ENCODE data around the gene RIOK3. TPM values are rescaled to one million over a fixed set of nuclear protein-coding genes. Genes with fewer than 3 reads are reported as not detected.
A peak's percentile ranks its signal among the peaks of the same experiment; 100 is the strongest.

RIOK3 gene
- total and polyA plus RNA-seq, 10 of the 15 experiments (the other 5 are each of a cell fraction or from before 2014, with no cell fraction given), result 18.0 to 87.5 (median 53.8) TPM

DNA sequence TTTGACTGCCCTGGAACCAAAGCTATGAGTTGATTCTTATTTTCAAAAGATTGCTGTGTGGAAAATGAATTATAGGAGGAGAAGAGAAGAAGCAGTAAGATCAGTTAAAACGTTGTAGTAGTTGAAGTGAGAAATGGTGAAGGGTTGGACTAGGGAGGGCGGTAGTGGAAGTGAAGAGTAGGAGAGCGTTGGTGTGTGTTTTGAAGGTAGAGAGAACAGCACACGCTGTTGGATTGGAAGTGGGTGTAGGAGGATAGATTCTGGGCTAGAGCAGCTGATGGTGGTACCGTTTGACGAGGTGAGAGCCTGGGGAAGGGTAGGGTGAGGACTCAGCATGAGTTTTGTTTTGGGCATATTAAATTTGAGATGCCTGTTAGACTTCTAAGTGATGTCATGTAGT lies 18.4 kb downstream of the RIOK3 start (continued):
- TF ChIP-seq, protein P1, sequence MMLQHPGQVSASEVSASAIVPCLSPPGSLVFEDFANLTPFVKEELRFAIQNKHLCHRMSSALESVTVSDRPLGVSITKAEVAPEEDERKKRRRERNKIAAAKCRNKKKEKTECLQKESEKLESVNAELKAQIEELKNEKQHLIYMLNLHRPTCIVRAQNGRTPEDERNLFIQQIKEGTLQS (IDR thresholded peaks at IDR 0.05; ENCODE audit: borderline replicate concordance, extremely low read depth, low read depth, low read length), result no peak
- TF ChIP-seq POU2F2 (IDR thresholded peaks at IDR 0.05; ENCODE audit: borderline replicate concordance, low read depth, low read length), result no peak

DNA sequence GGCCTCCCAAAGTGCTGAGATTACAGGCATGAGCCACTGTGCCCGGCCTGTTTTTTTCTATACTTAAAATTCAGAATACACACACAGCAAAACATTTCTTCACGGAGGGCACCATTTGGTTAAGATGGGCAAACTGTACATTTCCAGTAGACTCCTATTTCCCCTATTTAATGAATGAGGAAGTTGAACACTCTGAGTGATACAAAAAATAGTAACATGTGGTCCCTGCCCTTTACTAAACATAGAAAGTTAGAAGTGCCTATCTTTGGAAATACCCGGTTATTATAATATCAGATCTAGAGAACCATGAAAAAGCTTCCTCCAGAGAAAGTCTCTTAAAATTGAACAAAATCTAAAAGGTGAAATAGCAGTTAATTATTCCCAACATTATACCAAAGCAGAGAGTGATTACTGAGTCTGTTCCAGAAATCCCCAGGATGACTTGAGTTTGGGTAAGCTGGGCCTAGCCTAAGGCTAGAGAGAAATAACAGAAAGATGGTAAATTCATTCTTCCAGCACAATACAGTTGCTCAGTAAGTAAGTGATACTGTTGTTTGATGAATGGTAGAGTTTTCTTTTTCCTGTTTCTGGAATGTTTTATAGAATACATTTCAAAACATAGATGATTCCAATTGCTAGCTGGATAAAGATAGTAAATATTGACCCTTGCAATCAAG lies 26.9 kb downstream of the RIOK3 start:
- in situ Hi-C loops (cut with MboI), result no loop called here
- ATAC-seq (peak; percentile 90), DNase-seq (ENCODE audit: low read depth, low spot score) (no peak), FAIRE-seq (peak; percentile 76)
- no TSS peak for BruUV-seq (replicated peaks)
- POLR2A ChIA-PET, result interaction anchor here (0.7 to 3.8 kb wide), 12 partner anchors 8 to 346 kb away, joined by 3 to 17 read pairs (median 4); partner anchors contain the start of gene RIOK3
- Histone ChIP-seq H2AFZ (ENCODE audit: control insufficient read depth, low read depth, low read length) (no peak overlapping the region; the same call in 1 of the 2 replicates), H3K36me3 (ENCODE audit: control insufficient read depth in 2 of 2, insufficient read depth in 2 of 2, low read length in 1 of 2) (peaks cover 8 to 20% of the 10 kb centered on the region in 2 experiments), H3K4me2 (ENCODE audit: control insufficient read depth, insufficient read depth) (peak overlapping the region; percentile 53), H3K9me3 (replicated peaks; ENCODE audit: control insufficient read depth, insufficient read depth, low read length) (no peaks in the 10 kb centered on the region), H4K20me1 (ENCODE audit: control insufficient read depth, insufficient read depth) (no peaks in the 10 kb centered on the region), H3K4me3 (peak overlapping the region; percentile 29; the same call in 1 of the 2 replicates), H3K9ac (ENCODE audit: control insufficient read depth, insufficient read depth, low read length) (no peak overlapping the region; the same call in none of the 2 replicates), H3K79me2 (ENCODE audit: control insufficient read depth, insufficient read depth, low read length) (no peaks in the 10 kb centered on the region), H3K4me1 (ENCODE audit: control insufficient read depth, insufficient read depth, low read length) (peaks cover 19% of the 10 kb centered on the region), H3K27ac (ENCODE audit: control insufficient read depth, insufficient read depth) (peak overlapping the region; percentile 73), H3K27me3 (replicated peaks in 1 of 2; ENCODE audit: control insufficient read depth in 2 of 2, insufficient read depth in 2 of 2, low read length in 1 of 2) (no peaks in the 10 kb centered on the region)
- CTCF ChIA-PET, result interaction anchor here (0.7 to 3.6 kb wide), 14 partner anchors 8 to 348 kb away, joined by 3 to 34 read pairs (median 4); partner anchors contain the start of gene RIOK3
- SMC1A ChIA-PET (ENCODE audit: uncharacterized antibody, unreplicated experiment), result interaction anchor here (0.6 to 3.7 kb wide), 21 partner anchors 8 to 502 kb away, joined by 3 to 26 read pairs (median 5); partner anchors contain the start of gene RIOK3
- 0% methylated on average over 3 of the region's 3 CpGs for WGBS (ENCODE audit: insufficient coverage, insufficient replicate concordance, low lambda C conversion rate, missing lambda C conversion rate)
- RAD21 ChIA-PET (ENCODE audit: unreplicated experiment), result interaction anchor here (0.9 to 2.6 kb wide), 8 partner anchors 8 to 68 kb away, joined by 3 to 16 read pairs (median 5); partner anchors contain the start of genes RIOK3 and RMC1
- intact Hi-C loops (cut with micrococcal nuclease; ENCODE audit: unreplicated experiment), result no loop called here
- TF ChIP-seq, protein P2, sequence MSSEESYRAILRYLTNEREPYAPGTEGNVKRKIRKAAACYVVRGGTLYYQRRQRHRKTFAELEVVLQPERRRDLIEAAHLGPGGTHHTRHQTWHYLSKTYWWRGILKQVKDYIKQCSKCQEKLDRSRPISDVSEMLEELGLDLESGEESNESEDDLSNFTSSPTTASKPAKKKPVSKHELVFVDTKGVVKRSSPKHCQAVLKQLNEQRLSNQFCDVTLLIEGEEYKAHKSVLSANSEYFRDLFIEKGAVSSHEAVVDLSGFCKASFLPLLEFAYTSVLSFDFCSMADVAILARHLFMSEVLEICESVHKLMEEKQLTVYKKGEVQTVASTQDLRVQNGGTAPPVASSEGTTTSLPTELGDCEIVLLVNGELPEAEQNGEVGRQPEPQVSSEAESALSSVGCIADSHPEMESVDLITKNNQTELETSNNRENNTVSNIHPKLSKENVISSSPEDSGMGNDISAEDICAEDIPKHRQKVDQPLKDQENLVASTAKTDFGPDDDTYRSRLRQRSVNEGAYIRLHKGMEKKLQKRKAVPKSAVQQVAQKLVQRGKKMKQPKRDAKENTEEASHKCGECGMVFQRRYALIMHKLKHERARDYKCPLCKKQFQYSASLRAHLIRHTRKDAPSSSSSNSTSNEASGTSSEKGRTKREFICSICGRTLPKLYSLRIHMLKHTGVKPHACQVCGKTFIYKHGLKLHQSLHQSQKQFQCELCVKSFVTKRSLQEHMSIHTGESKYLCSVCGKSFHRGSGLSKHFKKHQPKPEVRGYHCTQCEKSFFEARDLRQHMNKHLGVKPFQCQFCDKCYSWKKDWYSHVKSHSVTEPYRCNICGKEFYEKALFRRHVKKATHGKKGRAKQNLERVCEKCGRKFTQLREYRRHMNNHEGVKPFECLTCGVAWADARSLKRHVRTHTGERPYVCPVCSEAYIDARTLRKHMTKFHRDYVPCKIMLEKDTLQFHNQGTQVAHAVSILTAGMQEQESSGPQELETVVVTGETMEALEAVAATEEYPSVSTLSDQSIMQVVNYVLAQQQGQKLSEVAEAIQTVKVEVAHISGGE (CRISPR knock-in tag; IDR thresholded peaks at IDR 0.05), result no peak
- TF ChIP-seq, protein P3, sequence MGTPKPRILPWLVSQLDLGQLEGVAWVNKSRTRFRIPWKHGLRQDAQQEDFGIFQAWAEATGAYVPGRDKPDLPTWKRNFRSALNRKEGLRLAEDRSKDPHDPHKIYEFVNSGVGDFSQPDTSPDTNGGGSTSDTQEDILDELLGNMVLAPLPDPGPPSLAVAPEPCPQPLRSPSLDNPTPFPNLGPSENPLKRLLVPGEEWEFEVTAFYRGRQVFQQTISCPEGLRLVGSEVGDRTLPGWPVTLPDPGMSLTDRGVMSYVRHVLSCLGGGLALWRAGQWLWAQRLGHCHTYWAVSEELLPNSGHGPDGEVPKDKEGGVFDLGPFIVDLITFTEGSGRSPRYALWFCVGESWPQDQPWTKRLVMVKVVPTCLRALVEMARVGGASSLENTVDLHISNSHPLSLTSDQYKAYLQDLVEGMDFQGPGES (IDR thresholded peaks at IDR 0.05), result no peak
- TF ChIP-seq ZNF622 (IDR thresholded peaks at IDR 0.05) (no peak), ZSCAN29 (IDR thresholded peaks at IDR 0.05) (no peak), NR2C2 (IDR thresholded peaks at IDR 0.05; ENCODE audit: borderline replicate concordance, control insufficient read depth, insufficient read length, low read depth) (no peak), NFIC (IDR thresholded peaks at IDR 0.05; ENCODE audit: low read depth, low read length) (peak; percentile 50; the same call in 1 of the 2 replicates), RELA (IDR thresholded peaks at IDR 0.05; ENCODE audit: borderline replicate concordance, partially characterized antibody) (no peak), NR2F1 (conservative IDR thresholded peaks at IDR 0.05) (no peak), EZH2 (IDR thresholded peaks at IDR 0.05; ENCODE audit: borderline replicate concordance, control insufficient read depth, low read depth, low read length) (no peak), HCFC1 (IDR thresholded peaks at IDR 0.05; ENCODE audit: low read length) (no peak), SUZ12 (IDR thresholded peaks at IDR 0.05; ENCODE audit: unreplicated experiment) (no peak), IKZF1 (conservative IDR thresholded peaks at IDR 0.05) (peak; percentile 52), RCOR1 (conservative IDR thresholded peaks at IDR 0.05; ENCODE audit: low read depth, low read length) (no peak)
- TF ChIP-seq, protein P4, sequence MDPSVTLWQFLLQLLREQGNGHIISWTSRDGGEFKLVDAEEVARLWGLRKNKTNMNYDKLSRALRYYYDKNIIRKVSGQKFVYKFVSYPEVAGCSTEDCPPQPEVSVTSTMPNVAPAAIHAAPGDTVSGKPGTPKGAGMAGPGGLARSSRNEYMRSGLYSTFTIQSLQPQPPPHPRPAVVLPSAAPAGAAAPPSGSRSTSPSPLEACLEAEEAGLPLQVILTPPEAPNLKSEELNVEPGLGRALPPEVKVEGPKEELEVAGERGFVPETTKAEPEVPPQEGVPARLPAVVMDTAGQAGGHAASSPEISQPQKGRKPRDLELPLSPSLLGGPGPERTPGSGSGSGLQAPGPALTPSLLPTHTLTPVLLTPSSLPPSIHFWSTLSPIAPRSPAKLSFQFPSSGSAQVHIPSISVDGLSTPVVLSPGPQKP (IDR thresholded peaks at IDR 0.05; ENCODE audit: low read depth, low read length), result no peak

Data from GM12878 (cell line).